Mesendoderm (in vitro differentiated cells): ENCODE measurements around the gene ATP1A4. TPM values are rescaled to one million over a fixed set of nuclear protein-coding genes. Genes with fewer than 3 reads are reported as not detected.

Experiments used
- DNase-seq: peaks from one replicate; pipeline ENCODE4 v3.0.0; 2013
- H2AK5ac ChIP-seq: 2 replicates; pipeline ENCODE4 v1.6.1; 2013; ENCODE audit warnings: low read length, inconsistent platforms
- H2BK120ac ChIP-seq: 2 replicates; pipeline ENCODE4 v1.6.1; 2013; ENCODE audit warnings: low read depth, mild to moderate bottlenecking, low read length, moderate library complexity, mixed read lengths
- H2BK15ac ChIP-seq: replicated peaks from 2 replicates; pipeline ENCODE4 v1.6.1; 2013; ENCODE audit warnings: low read depth, mild to moderate bottlenecking, moderate library complexity
- H2BK5ac ChIP-seq: 2 replicates; pipeline ENCODE4 v1.6.1; 2013; ENCODE audit warnings: low read length, inconsistent platforms
- H3K18ac ChIP-seq: 2 replicates; pipeline ENCODE4 v1.6.1; 2013; ENCODE audit warnings: mild to moderate bottlenecking, low read length, mixed read lengths
- H3K23ac ChIP-seq: one replicate; pipeline ENCODE4 v1.6.1; 2013; ENCODE audit warnings: low read length
- H3K27ac ChIP-seq: 2 replicates; pipeline ENCODE4 v1.5.1; 2013; ENCODE audit warnings: low read depth, mild to moderate bottlenecking, inconsistent platforms, low read length, moderate library complexity
- H3K27me3 ChIP-seq: 2 replicates; pipeline ENCODE4 v1.6.1; 2013; ENCODE audit warnings: low read length, control low read depth, mild to moderate bottlenecking, inconsistent platforms; ENCODE audit not compliant: insufficient read depth, poor library complexity
- H3K36me3 ChIP-seq: 2 replicates; pipeline ENCODE4 v1.6.1; 2013; ENCODE audit warnings: low read length, inconsistent platforms; ENCODE audit not compliant: control insufficient read depth, insufficient read depth
- H3K4ac ChIP-seq: one replicate; pipeline ENCODE4 v1.6.1; 2013; ENCODE audit warnings: low read depth, mild to moderate bottlenecking, low read length, moderate library complexity
- H3K4me1 ChIP-seq: 2 replicates; pipeline ENCODE4 v1.6.1; 2013; ENCODE audit warnings: low read depth, low read length, inconsistent platforms; ENCODE audit not compliant: control insufficient read depth
- H3K4me2 ChIP-seq: 2 replicates; pipeline ENCODE4 v1.6.1; 2013; ENCODE audit warnings: low read length
- H3K4me3 ChIP-seq: 2 replicates; pipeline ENCODE4 v1.5.1; 2013; ENCODE audit warnings: mild to moderate bottlenecking, low read length
- H3K56ac ChIP-seq: one replicate; pipeline ENCODE4 v1.6.1; 2013; ENCODE audit warnings: low read length
- H3K79me1 ChIP-seq: 2 replicates; pipeline ENCODE4 v1.6.1; 2013; ENCODE audit warnings: low read length, inconsistent platforms
- H3K79me2 ChIP-seq: 2 replicates; pipeline ENCODE4 v1.6.1; 2013; ENCODE audit warnings: mild to moderate bottlenecking, low read length; ENCODE audit not compliant: control insufficient read depth, insufficient read depth
- H3K9ac ChIP-seq: 2 replicates; pipeline ENCODE4 v1.6.1; 2013; ENCODE audit warnings: low read length, inconsistent platforms
- H4K5ac ChIP-seq: one replicate; pipeline ENCODE4 v1.6.1; 2013; ENCODE audit warnings: low read length
- H4K8ac ChIP-seq: one replicate; pipeline ENCODE4 v1.6.1; 2013; ENCODE audit warnings: low read depth, mild to moderate bottlenecking, control low read depth, low read length, moderate library complexity
- WGBS: extraction: QIAGEN DNeasy Blood & Tissue Kit; methylation state at CpG from one replicate; pipeline ENCODE4 v1.1.7; 2013; ENCODE audit warnings: low lambda C conversion rate, missing lambda C conversion rate; ENCODE audit not compliant: insufficient coverage; ENCODE audit errors: extremely low coverage; 5-methylcytosine and 5-hydroxymethylcytosine counted together
- polyA plus RNA-seq, 2 experiments: library from polyadenylated mRNA; stranded (reverse); fragments of 200-250 nt; gene quantifications; one replicate each; pipeline ENCODE4 v1.2.3, GENCODE V29; 2013

ATP1A4 gene
- 0.56 TPM for polyA plus RNA-seq (2013, experiment 1 of 2)
- 0.42 TPM for polyA plus RNA-seq (2013, experiment 2 of 2)

DNA sequence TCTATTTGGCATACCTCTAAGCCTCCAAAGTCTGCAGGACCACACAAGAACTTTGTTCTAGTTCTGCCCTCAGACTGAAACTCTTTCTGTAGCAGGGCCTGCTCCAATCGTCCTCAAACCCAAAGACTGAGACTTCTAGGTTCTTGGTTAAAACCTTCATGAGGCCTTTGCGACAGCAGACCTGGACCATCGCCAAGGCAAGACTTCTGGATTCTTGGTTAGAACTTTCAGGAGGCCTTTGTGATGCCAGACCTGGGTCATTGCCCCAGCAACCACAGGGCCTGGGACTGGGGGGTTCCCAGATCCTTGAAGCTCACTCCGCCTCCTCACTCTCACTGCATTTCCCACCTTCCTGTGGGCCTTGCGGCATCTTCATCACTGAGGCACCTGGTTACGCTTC is at the start of gene ATP1A4:
TSS of gene ATP1A4 (plus strand) at position 301 of the 400 bp plus-strand sequence. CDS start 438 bp downstream, outside the sequence.
- no peak within 1 kb of the TSS for H3K4ac ChIP-seq
- DNase-seq: no peak
- no peaks in the 10 kb centered on the region for H3K36me3 ChIP-seq
- H3K9ac ChIP-seq: no peak within 1 kb of the TSS
- no peak within 1 kb of the TSS for H2BK5ac ChIP-seq
- no peaks in the 10 kb centered on the region for H3K4me1 ChIP-seq
- no peak within 1 kb of the TSS for H4K5ac ChIP-seq
- H2BK15ac ChIP-seq: no peak within 1 kb of the TSS
- no peak within 1 kb of the TSS for H2BK120ac ChIP-seq
- H3K23ac ChIP-seq: no peak within 1 kb of the TSS
- no peaks in the 10 kb centered on the region for H3K27me3 ChIP-seq
- H3K4me3 ChIP-seq: no peak within 1 kb of the TSS
- no peak within 1 kb of the TSS for H3K4me2 ChIP-seq
- no peaks in the 10 kb centered on the region for H3K79me2 ChIP-seq
- no peak within 1 kb of the TSS for H4K8ac ChIP-seq
- H2AK5ac ChIP-seq: no peak within 1 kb of the TSS
- no peaks in the 10 kb centered on the region for H3K79me1 ChIP-seq
- no peak within 1 kb of the TSS for H3K27ac ChIP-seq
- no peak within 1 kb of the TSS for H3K56ac ChIP-seq
- no peak within 1 kb of the TSS for H3K18ac ChIP-seq
- WGBS: no CpG with 5 or more reads among the region's 6 CpGs

DNA sequence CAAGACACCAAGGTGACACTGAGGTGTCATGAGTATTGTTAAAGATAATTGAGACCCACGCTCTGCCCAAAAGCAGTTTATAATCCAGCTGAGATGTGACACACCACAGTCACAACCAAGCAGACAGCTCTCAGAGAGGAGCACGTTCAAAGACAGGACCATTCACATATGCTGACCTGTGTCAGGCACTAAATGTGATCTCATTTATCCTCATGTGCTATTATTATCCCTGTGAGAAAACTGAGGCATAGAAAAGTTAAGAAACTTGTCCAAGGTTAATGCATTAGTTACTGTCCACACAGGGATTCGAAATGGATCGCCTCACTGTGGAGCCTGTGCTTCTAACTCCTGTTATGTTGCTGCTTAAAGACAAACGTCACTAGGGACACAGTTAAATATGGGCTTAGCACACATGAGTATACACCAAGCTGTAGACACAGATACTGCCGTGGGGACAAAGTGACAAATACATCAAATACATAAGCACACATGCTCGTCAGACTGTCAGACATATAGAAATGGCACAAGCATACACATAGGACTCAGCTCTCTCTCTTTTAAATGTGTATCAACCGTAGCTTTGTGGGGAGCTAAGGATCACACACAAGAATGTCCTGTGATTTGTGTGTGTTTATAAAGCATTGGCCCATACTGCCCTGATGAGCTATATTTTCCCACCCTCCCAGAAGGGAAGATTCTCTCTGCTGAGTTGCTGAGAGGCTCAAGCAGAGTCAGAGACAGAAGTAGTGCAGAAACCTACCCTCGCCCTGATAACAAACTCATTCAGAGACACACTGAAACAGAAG is 49.5 kb upstream of the ATP1A4 start:
- H3K9ac ChIP-seq: no peak overlapping the region
- no peaks in the 10 kb centered on the region for H3K36me3 ChIP-seq
- H2AK5ac ChIP-seq: no peak overlapping the region
- no peak overlapping the region for H3K27ac ChIP-seq
- no peak overlapping the region for H4K5ac ChIP-seq
- H3K23ac ChIP-seq: no peak overlapping the region
- no peak overlapping the region for H3K56ac ChIP-seq
- peaks cover 6% of the 10 kb centered on the region for H3K79me1 ChIP-seq
- H3K4me3 ChIP-seq: no peak overlapping the region
- H3K4me2 ChIP-seq: no peak overlapping the region
- no peak overlapping the region for H3K4ac ChIP-seq
- H3K18ac ChIP-seq: no peak overlapping the region
- no peak overlapping the region for H2BK120ac ChIP-seq
- no peak for DNase-seq
- no peak overlapping the region for H2BK15ac ChIP-seq
- peaks cover 9% of the 10 kb centered on the region for H3K4me1 ChIP-seq
- no CpG with 5 or more reads among the region's 9 CpGs for WGBS
- H3K27me3 ChIP-seq: no peaks in the 10 kb centered on the region
- H4K8ac ChIP-seq: no peak overlapping the region
- no peak overlapping the region for H2BK5ac ChIP-seq
- H3K79me2 ChIP-seq: peaks cover 6% of the 10 kb centered on the region

DNA sequence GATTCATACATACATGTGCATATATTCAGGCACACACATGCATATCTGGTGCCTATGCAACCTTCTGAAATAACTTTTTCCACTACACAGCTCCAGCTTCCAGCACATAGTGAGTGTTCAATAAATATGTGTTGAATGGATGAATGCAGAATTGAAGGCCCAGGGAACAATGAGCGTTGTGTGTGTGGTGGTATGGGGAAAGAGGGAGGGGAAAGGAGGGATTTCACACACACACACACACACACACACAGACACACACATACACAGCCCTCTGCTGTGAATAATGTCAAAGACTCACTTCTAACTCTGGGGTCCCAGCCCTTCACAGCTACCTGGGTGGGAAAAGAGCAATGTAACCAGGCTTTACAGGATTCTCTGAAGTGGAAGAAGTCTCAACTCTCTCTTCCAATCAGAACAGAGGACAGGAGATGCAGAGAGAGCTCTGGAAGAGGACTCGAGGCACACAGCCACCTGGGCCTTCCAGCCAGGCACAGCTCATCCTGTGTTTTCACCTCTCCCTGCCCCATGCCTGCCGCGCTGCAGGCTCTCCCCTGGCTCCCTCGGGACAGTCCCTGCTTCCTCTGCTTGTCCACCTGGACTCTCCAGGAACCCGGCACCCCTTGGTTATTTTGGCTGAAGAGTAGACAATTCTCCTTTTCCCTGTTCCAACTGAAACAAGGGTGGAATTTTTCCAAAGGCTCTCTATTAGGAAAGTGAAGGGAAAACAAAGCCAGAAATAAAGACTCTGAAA is 47.6 kb upstream of the ATP1A4 start:
- H3K4ac ChIP-seq: no peak overlapping the region
- no peak overlapping the region for H3K4me2 ChIP-seq
- no peak overlapping the region for H3K4me3 ChIP-seq
- no peak overlapping the region for H3K56ac ChIP-seq
- H3K79me2 ChIP-seq: no peaks in the 10 kb centered on the region
- H2BK5ac ChIP-seq: no peak overlapping the region
- H3K36me3 ChIP-seq: no peaks in the 10 kb centered on the region
- H2AK5ac ChIP-seq: no peak overlapping the region
- H2BK120ac ChIP-seq: no peak overlapping the region
- no peak overlapping the region for H3K27ac ChIP-seq
- no peak overlapping the region for H4K5ac ChIP-seq
- no peak overlapping the region for H3K23ac ChIP-seq
- no CpG with 5 or more reads among the region's 6 CpGs for WGBS
- no peak overlapping the region for H3K9ac ChIP-seq
- no peak overlapping the region for H3K18ac ChIP-seq
- DNase-seq: no peak
- H3K4me1 ChIP-seq: peaks cover 2% of the 10 kb centered on the region
- no peaks in the 10 kb centered on the region for H3K27me3 ChIP-seq
- no peak overlapping the region for H2BK15ac ChIP-seq
- no peaks in the 10 kb centered on the region for H3K79me1 ChIP-seq
- no peak overlapping the region for H4K8ac ChIP-seq

- Histone ChIP-seq H2BK15ac (no peak overlapping the region), H3K4ac (no peak overlapping the region), H3K56ac (no peak overlapping the region), H3K18ac (no peak overlapping the region), H2BK5ac (no peak overlapping the region), H2AK5ac (no peak overlapping the region), H3K79me2 (no peaks in the 10 kb centered on the region), H2BK120ac (no peak overlapping the region), H4K5ac (no peak overlapping the region), H3K9ac (no peak overlapping the region), H4K8ac (no peak overlapping the region), H3K27ac (no peak overlapping the region), H3K79me1 (no peaks in the 10 kb centered on the region), H3K4me3 (no peak overlapping the region), H3K4me1 (peaks cover 2% of the 10 kb centered on the region), H3K36me3 (no peaks in the 10 kb centered on the region), H3K4me2 (no peak overlapping the region), H3K23ac (no peak overlapping the region), H3K27me3 (no peaks in the 10 kb centered on the region)
- no CpG with 5 or more reads among the region's 3 CpGs for WGBS
- no peak for DNase-seq
These were observed 46.9 kb upstream of the ATP1A4 start for GRCh38 chr1:160104486-160104885.

- no peak overlapping the region for H2AK5ac ChIP-seq
These were observed 46.2 kb upstream of the ATP1A4 start for GRCh38 chr1:160105155-160105554.

More at GRCh38 chr1:160105155-160105554, 46.2 kb upstream of the ATP1A4 start:
- no peaks in the 10 kb centered on the region for H3K36me3 ChIP-seq
- no peak overlapping the region for H3K4me3 ChIP-seq
- no peaks in the 10 kb centered on the region for H3K79me2 ChIP-seq
- no peak overlapping the region for H2BK120ac ChIP-seq
- no peak overlapping the region for H3K4ac ChIP-seq
- no peak overlapping the region for H3K18ac ChIP-seq
- H3K23ac ChIP-seq: no peak overlapping the region
- H3K4me1 ChIP-seq: peaks cover 2% of the 10 kb centered on the region
- no peak overlapping the region for H2BK15ac ChIP-seq
- no peak overlapping the region for H3K56ac ChIP-seq
- no peaks in the 10 kb centered on the region for H3K27me3 ChIP-seq
- H4K5ac ChIP-seq: no peak overlapping the region
- no peak overlapping the region for H2BK5ac ChIP-seq
- no peak overlapping the region for H3K27ac ChIP-seq
- no peak overlapping the region for H4K8ac ChIP-seq
- H3K9ac ChIP-seq: no peak overlapping the region
- WGBS: no CpG with 5 or more reads among the region's 5 CpGs
- H3K4me2 ChIP-seq: no peak overlapping the region
- H3K79me1 ChIP-seq: no peaks in the 10 kb centered on the region
- DNase-seq: no peak
